Measurements from ENCODE around the gene SLITRK5. TPM values are rescaled to one million over a fixed set of nuclear protein-coding genes. Genes with fewer than 3 reads are reported as not detected.

SLITRK5 gene, protein sequence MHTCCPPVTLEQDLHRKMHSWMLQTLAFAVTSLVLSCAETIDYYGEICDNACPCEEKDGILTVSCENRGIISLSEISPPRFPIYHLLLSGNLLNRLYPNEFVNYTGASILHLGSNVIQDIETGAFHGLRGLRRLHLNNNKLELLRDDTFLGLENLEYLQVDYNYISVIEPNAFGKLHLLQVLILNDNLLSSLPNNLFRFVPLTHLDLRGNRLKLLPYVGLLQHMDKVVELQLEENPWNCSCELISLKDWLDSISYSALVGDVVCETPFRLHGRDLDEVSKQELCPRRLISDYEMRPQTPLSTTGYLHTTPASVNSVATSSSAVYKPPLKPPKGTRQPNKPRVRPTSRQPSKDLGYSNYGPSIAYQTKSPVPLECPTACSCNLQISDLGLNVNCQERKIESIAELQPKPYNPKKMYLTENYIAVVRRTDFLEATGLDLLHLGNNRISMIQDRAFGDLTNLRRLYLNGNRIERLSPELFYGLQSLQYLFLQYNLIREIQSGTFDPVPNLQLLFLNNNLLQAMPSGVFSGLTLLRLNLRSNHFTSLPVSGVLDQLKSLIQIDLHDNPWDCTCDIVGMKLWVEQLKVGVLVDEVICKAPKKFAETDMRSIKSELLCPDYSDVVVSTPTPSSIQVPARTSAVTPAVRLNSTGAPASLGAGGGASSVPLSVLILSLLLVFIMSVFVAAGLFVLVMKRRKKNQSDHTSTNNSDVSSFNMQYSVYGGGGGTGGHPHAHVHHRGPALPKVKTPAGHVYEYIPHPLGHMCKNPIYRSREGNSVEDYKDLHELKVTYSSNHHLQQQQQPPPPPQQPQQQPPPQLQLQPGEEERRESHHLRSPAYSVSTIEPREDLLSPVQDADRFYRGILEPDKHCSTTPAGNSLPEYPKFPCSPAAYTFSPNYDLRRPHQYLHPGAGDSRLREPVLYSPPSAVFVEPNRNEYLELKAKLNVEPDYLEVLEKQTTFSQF
- total RNA-seq (1.6 TPM), polyA plus RNA-seq (ENCODE audit: insufficient read depth in 1 of 8, insufficient read length in 8 of 8, low replicate concordance in 1 of 8) (1 to 10 TPM; 1.6 to 5.6 (median 2.4) TPM)
- long read RNA-seq, donor 1 = 0 reads
- long read RNA-seq, donor 2 = 0 reads
- long read RNA-seq, donor 3 = 0 reads
- long read RNA-seq, donor 4, full-length matches to known transcripts = 1 of 1 reads
- long read RNA-seq, donor 4, partial matches to known transcripts = 0 of 1 reads
- long read RNA-seq, donor 4, other reads (novel, unspliced or antisense) = 0 of 1 reads
- long read RNA-seq, donor 5, full-length matches to known transcripts = 3 of 3 reads
- long read RNA-seq, donor 5, partial matches to known transcripts = 0 of 3 reads
- long read RNA-seq, donor 5, other reads (novel, unspliced or antisense) = 0 of 3 reads
- long read RNA-seq, donor 6, full-length matches to known transcripts = 6 of 6 reads
- long read RNA-seq, donor 6, partial matches to known transcripts = 0 of 6 reads
- long read RNA-seq, donor 6, other reads (novel, unspliced or antisense) = 0 of 6 reads
- long read RNA-seq, donor 7, full-length matches to known transcripts = 1 of 1 reads
- long read RNA-seq, donor 7, partial matches to known transcripts = 0 of 1 reads
- long read RNA-seq, donor 7, other reads (novel, unspliced or antisense) = 0 of 1 reads
- long read RNA-seq, donor 8, full-length matches to known transcripts = 1 of 1 reads
- long read RNA-seq, donor 8, partial matches to known transcripts = 0 of 1 reads
- long read RNA-seq, donor 8, other reads (novel, unspliced or antisense) = 0 of 1 reads
- long read RNA-seq, donor 9, full-length matches to known transcripts = 1 of 1 reads
- long read RNA-seq, donor 9, partial matches to known transcripts = 0 of 1 reads
- long read RNA-seq, donor 9, other reads (novel, unspliced or antisense) = 0 of 1 reads
- long read RNA-seq, donor 10 = 0 reads
- long read RNA-seq, donor 11, full-length matches to known transcripts = 1 of 1 reads
- long read RNA-seq, donor 11, partial matches to known transcripts = 0 of 1 reads
- long read RNA-seq, donor 11, other reads (novel, unspliced or antisense) = 0 of 1 reads

GRCh38 chr13:87671031-87671752 is at the start of gene SLITRK5:
SLITRK5 (plus strand) TSS chr13:87671371; CDS start chr13:87675389, 4,018 bp downstream.
- peaks cover 5% of the 10 kb centered on the region for H3K36me3 ChIP-seq (ENCODE audit: control insufficient read depth, insufficient read depth, low read length)
- 0% methylated on average over 33 of the region's 43 CpGs for WGBS (ENCODE audit: insufficient coverage)
- peak; percentile 90 for DNase-seq
- H3K4me1 ChIP-seq (ENCODE audit: control insufficient read depth, insufficient read depth, low read length) = peaks cover 8% of the 10 kb centered on the region
- H3K27me3 ChIP-seq (ENCODE audit: control insufficient read depth, insufficient read depth, low read length) = peaks cover 32% of the 10 kb centered on the region
- peak within 1 kb of the TSS; percentile 63 for H3K4me3 ChIP-seq (ENCODE audit: low read length)
- peaks cover under 1% of the 10 kb centered on the region for H3K9me3 ChIP-seq (replicated peaks; ENCODE audit: control insufficient read depth, low read depth, low read length)
- H3K27ac ChIP-seq (ENCODE audit: low read length) = peak within 1 kb of the TSS; percentile 50

- no peaks in the 10 kb centered on the region for H3K9me3 ChIP-seq (replicated peaks; ENCODE audit: control insufficient read depth, low read depth, low read length)
- no peak overlapping the region for H3K27ac ChIP-seq (ENCODE audit: low read length)
- WGBS (ENCODE audit: insufficient coverage) = no CpG with 5 or more reads among the region's 1 CpG
- DNase-seq = peak; percentile 19
- no peak overlapping the region for H3K4me3 ChIP-seq (ENCODE audit: low read length)
- H3K27me3 ChIP-seq (ENCODE audit: control insufficient read depth, insufficient read depth, low read length) = no peaks in the 10 kb centered on the region
- no peaks in the 10 kb centered on the region for H3K4me1 ChIP-seq (ENCODE audit: control insufficient read depth, insufficient read depth, low read length)
- H3K36me3 ChIP-seq (ENCODE audit: control insufficient read depth, insufficient read depth, low read length) = no peaks in the 10 kb centered on the region
These were observed 48.2 kb upstream of the SLITRK5 start for GRCh38 chr13:87622971-87623370.

DNA sequence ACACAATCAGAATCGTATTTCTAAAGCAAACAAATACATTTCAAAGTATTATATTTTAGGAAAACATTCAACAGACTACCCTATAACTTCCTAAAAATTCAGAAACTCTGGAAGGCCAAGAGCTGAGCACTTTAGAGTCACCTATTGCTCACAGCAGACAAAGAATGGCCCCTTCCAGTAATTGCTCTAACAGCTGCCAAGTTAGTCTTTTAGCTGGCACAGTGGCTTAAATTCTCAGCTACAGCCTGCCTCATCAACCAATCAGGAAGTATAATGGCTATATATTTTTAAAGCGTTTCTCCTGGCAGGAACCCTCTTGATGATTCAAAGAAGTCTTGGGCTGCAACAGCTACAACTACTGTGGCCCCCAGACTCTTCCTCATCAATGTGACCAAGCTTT is 14.9 kb upstream of the SLITRK5 start:
- no CpG with 5 or more reads among the region's 2 CpGs for WGBS (ENCODE audit: insufficient coverage)

DNA sequence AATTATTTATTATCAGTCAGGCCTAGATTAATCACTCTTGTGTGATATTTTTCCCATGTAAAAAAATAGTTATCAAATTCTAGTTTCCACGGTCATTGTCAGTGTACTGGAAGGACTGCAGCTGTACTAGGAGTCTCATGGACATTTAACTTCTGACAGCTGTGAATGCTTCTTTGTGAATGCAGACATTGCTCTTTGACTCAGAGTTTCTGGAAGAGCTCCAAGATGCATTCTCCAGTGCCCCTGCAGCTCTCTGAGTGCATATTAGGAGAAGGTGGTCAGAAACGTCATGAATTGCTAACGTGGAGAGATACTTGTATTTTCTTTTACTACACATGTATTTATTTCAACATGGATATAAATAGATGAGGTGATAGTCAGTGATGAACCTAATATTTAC is 9.7 kb upstream of the SLITRK5 start:
- peaks cover 5% of the 10 kb centered on the region for H3K4me1 ChIP-seq (ENCODE audit: control insufficient read depth, insufficient read depth, low read length)
- H3K27ac ChIP-seq (ENCODE audit: low read length) = no peak overlapping the region
- H3K27me3 ChIP-seq (ENCODE audit: control insufficient read depth, insufficient read depth, low read length) = no peaks in the 10 kb centered on the region
- no peaks in the 10 kb centered on the region for H3K9me3 ChIP-seq (replicated peaks; ENCODE audit: control insufficient read depth, low read depth, low read length)
- H3K4me3 ChIP-seq (ENCODE audit: low read length) = no peak overlapping the region
- H3K36me3 ChIP-seq (ENCODE audit: control insufficient read depth, insufficient read depth, low read length) = no peaks in the 10 kb centered on the region
- DNase-seq = peak; percentile 77
- no CpG with 5 or more reads among the region's 3 CpGs for WGBS (ENCODE audit: insufficient coverage)

More for the DNA sequence above, 14.9 kb upstream of the SLITRK5 start:
- H3K36me3 ChIP-seq (ENCODE audit: control insufficient read depth, insufficient read depth, low read length) = no peaks in the 10 kb centered on the region
- H3K4me3 ChIP-seq (ENCODE audit: low read length) = no peak overlapping the region
- H3K4me1 ChIP-seq (ENCODE audit: control insufficient read depth, insufficient read depth, low read length) = peaks cover 5% of the 10 kb centered on the region
- no peak overlapping the region for H3K27ac ChIP-seq (ENCODE audit: low read length)
- H3K27me3 ChIP-seq (ENCODE audit: control insufficient read depth, insufficient read depth, low read length) = no peaks in the 10 kb centered on the region
- peak; percentile 66 for DNase-seq
- no peaks in the 10 kb centered on the region for H3K9me3 ChIP-seq (replicated peaks; ENCODE audit: control insufficient read depth, low read depth, low read length)

DNA sequence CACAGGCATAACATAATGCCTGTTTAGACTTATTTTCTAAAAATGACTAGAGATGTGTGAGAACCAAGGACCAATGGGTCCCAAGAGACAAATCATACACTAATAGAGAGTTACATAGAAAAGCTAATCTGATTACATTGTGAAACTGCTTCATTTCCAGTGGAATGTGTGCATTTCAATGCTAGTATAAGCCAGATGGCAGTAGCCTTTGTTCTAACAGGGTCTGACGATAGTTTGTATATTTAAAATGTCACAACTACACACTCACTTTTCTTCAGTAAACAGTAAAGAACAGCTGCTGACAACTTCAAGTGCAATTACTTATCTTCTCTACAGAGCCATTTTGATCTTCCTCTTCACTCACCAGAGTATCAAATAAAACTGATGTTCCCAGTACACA is 4.3 kb upstream of the SLITRK5 start:
- Histone ChIP-seq H3K9me3 (replicated peaks; ENCODE audit: control insufficient read depth, low read depth, low read length) (no peaks in the 10 kb centered on the region), H3K36me3 (ENCODE audit: control insufficient read depth, insufficient read depth, low read length) (no peaks in the 10 kb centered on the region), H3K4me3 (ENCODE audit: low read length) (no peak overlapping the region), H3K27ac (ENCODE audit: low read length) (no peak overlapping the region), H3K27me3 (ENCODE audit: control insufficient read depth, insufficient read depth, low read length) (peaks cover under 1% of the 10 kb centered on the region), H3K4me1 (ENCODE audit: control insufficient read depth, insufficient read depth, low read length) (no peaks in the 10 kb centered on the region)
- DNase-seq = no peak
- WGBS (ENCODE audit: insufficient coverage) = no CpG with 5 or more reads among the region's 1 CpG

DNA sequence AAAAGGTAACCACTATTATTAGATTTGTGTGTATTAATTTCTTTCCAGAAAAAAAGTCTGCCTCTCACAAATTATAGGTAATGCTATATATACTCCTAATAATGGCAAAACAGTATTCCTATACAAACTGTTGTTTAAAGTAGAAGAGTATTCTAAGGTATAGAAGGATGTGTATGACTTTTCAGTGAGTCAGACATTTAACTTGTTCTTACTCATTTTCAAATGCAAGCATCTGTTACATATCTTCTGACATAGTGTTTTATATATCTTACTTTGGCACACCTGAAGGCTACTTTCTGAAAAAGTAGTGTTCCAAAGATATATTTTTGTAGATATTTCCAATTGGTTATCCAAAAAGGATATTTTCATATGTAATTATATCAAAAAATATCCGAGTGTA is 3.5 kb upstream of the SLITRK5 start:
- H3K36me3 ChIP-seq (ENCODE audit: control insufficient read depth, insufficient read depth, low read length) = no peaks in the 10 kb centered on the region
- H3K27me3 ChIP-seq (ENCODE audit: control insufficient read depth, insufficient read depth, low read length) = peaks cover 6% of the 10 kb centered on the region
- no peak overlapping the region for H3K27ac ChIP-seq (ENCODE audit: low read length)
- no peak for DNase-seq
- no peak overlapping the region for H3K4me3 ChIP-seq (ENCODE audit: low read length)
- WGBS (ENCODE audit: insufficient coverage) = no CpG with 5 or more reads among the region's 1 CpG
- no peaks in the 10 kb centered on the region for H3K9me3 ChIP-seq (replicated peaks; ENCODE audit: control insufficient read depth, low read depth, low read length)
- H3K4me1 ChIP-seq (ENCODE audit: control insufficient read depth, insufficient read depth, low read length) = peaks cover under 1% of the 10 kb centered on the region

- peak; percentile 60 for DNase-seq
- Histone ChIP-seq H3K4me3 (ENCODE audit: low read length) (no peak overlapping the region), H3K27me3 (ENCODE audit: control insufficient read depth, insufficient read depth, low read length) (peaks cover 21% of the 10 kb centered on the region)
These were observed 1.7 kb upstream of the SLITRK5 start for GRCh38 chr13:87669379-87669978.

More at GRCh38 chr13:87669379-87669978, 1.7 kb upstream of the SLITRK5 start:
- Histone ChIP-seq H3K9me3 (replicated peaks; ENCODE audit: control insufficient read depth, low read depth, low read length) (no peaks in the 10 kb centered on the region), H3K4me1 (ENCODE audit: control insufficient read depth, insufficient read depth, low read length) (peaks cover 7% of the 10 kb centered on the region), H3K27ac (ENCODE audit: low read length) (no peak overlapping the region), H3K36me3 (ENCODE audit: control insufficient read depth, insufficient read depth, low read length) (no peaks in the 10 kb centered on the region)
- WGBS (ENCODE audit: insufficient coverage) = no CpG with 5 or more reads among the region's 3 CpGs
